Vagina (tissue), 2 donors: ENCODE results near the gene PARD3.

Source experiments
- CTCF ChIP-seq, 3 experiments: fragments of 450-650 bp in 2 of 3; fragments of 200-600 bp in 1 of 3; sonication (generic) in 1 of 3; IDR thresholded peaks; one replicate each; pipeline ENCODE4 v1.5.1; 2017 to 2019; ENCODE audit warnings: antibody characterized with exemption in 3 of 3, mild to moderate bottlenecking in 2 of 3, moderate library complexity in 2 of 3
- POLR2A ChIP-seq, 2 donors: fragments of 450-650 bp; IDR thresholded peaks; one replicate each; pipeline ENCODE4 v1.6.1; 2017; ENCODE audit warnings: antibody characterized with exemption in 2 of 2, mild to moderate bottlenecking in 2 of 2, moderate library complexity in 2 of 2
- POLR2AphosphoS5 ChIP-seq, 2 donors: sonication (generic); formaldehyde crosslinking; IDR thresholded peaks; one replicate each; pipeline ENCODE4 v1.9.0; 2017; ENCODE audit warnings: antibody characterized with exemption in 2 of 2, mild to moderate bottlenecking in 2 of 2, low read depth in 1 of 2; ENCODE audit not compliant: insufficient read depth in 1 of 2

- no peak for TF ChIP-seq POLR2A (IDR thresholded peaks at IDR 0.05)
- TF ChIP-seq POLR2AphosphoS5 (IDR thresholded peaks at IDR 0.05; ENCODE audit: insufficient read depth in 1 of 2, low read depth in 1 of 2), result no peak
- TF ChIP-seq CTCF (IDR thresholded peaks at IDR 0.05), result no peak
Measured at GRCh38 chr10:34078017-34078744, 736.9 kb downstream of the PARD3 start.
